Mononuclear cell (primary cell): Measurements from ENCODE around the gene SOBP. TPM values are rescaled to one million over a fixed set of nuclear protein-coding genes. Genes with fewer than 3 reads are reported as not detected.

Experiments
- H3K27me3 ChIP-seq: 2 replicates; pipeline ENCODE4 v1.6.0; 2011; ENCODE audit warnings: low read length, control low read depth; ENCODE audit not compliant: insufficient read depth
- H3K4me1 ChIP-seq: 2 replicates; pipeline ENCODE4 v1.5.1; 2011; ENCODE audit warnings: mild to moderate bottlenecking, low read length, control low read depth; ENCODE audit not compliant: insufficient read depth
- H3K4me3 ChIP-seq: 2 replicates; pipeline ENCODE4 v1.5.1; 2011; ENCODE audit warnings: mild to moderate bottlenecking, low read length, moderate library complexity
- H3K9me3 ChIP-seq: 2 replicates; pipeline ENCODE4 v1.5.1; 2011; ENCODE audit warnings: low read depth, mild to moderate bottlenecking, control low read depth, low read length
- total RNA-seq: library from RNA; depleted of rRNA; stranded (reverse); fragments of >200 nt; gene quantifications from one replicate; pipeline ENCODE4 v1.2.3, GENCODE V29; 2012

SOBP gene
- total RNA-seq, 1 donor = 0.10 TPM

GRCh38 chr6:107594736-107595135 is 104.8 kb downstream of the SOBP start:
- H3K4me3 ChIP-seq = no peak overlapping the region
- no peaks in the 10 kb centered on the region for H3K9me3 ChIP-seq
- H3K4me1 ChIP-seq = no peaks in the 10 kb centered on the region
- peaks cover 6% of the 10 kb centered on the region for H3K27me3 ChIP-seq

GRCh38 chr6:107598091-107598490 is 108.2 kb downstream of the SOBP start:
- Histone ChIP-seq H3K4me1 (no peaks in the 10 kb centered on the region), H3K4me3 (no peak overlapping the region), H3K27me3 (peaks cover 4% of the 10 kb centered on the region), H3K9me3 (no peaks in the 10 kb centered on the region)

- Histone ChIP-seq H3K4me1 (no peaks in the 10 kb centered on the region), H3K27me3 (peaks cover 2% of the 10 kb centered on the region), H3K9me3 (no peaks in the 10 kb centered on the region), H3K4me3 (no peak overlapping the region)
These were observed 109.1 kb downstream of the SOBP start for GRCh38 chr6:107599043-107599442.

- Histone ChIP-seq H3K27me3 (no peaks in the 10 kb centered on the region), H3K4me3 (no peak overlapping the region), H3K9me3 (no peaks in the 10 kb centered on the region), H3K4me1 (no peaks in the 10 kb centered on the region)
These were observed 110.2 kb downstream of the SOBP start for GRCh38 chr6:107600121-107600520.

- no peaks in the 10 kb centered on the region for H3K27me3 ChIP-seq
- no peaks in the 10 kb centered on the region for H3K4me1 ChIP-seq
- no peak overlapping the region for H3K4me3 ChIP-seq
- H3K9me3 ChIP-seq = no peaks in the 10 kb centered on the region
These were observed 111.0 kb downstream of the SOBP start for GRCh38 chr6:107600936-107601335.

GRCh38 chr6:107601406-107601805 is 111.5 kb downstream of the SOBP start:
- Histone ChIP-seq H3K27me3 (no peaks in the 10 kb centered on the region), H3K9me3 (no peaks in the 10 kb centered on the region), H3K4me1 (no peaks in the 10 kb centered on the region), H3K4me3 (no peak overlapping the region)

GRCh38 chr6:107602321-107603005 is 112.5 kb downstream of the SOBP start:
- H3K9me3 ChIP-seq = no peaks in the 10 kb centered on the region
- H3K4me3 ChIP-seq = no peak overlapping the region
- H3K27me3 ChIP-seq = no peaks in the 10 kb centered on the region
- no peaks in the 10 kb centered on the region for H3K4me1 ChIP-seq

GRCh38 chr6:107603006-107603370 is 113.1 kb downstream of the SOBP start:
- Histone ChIP-seq H3K27me3 (no peaks in the 10 kb centered on the region), H3K9me3 (no peaks in the 10 kb centered on the region), H3K4me1 (no peaks in the 10 kb centered on the region), H3K4me3 (no peak overlapping the region)

GRCh38 chr6:107604549-107604948 is 114.6 kb downstream of the SOBP start:
- H3K4me3 ChIP-seq = no peak overlapping the region

GRCh38 chr6:107606407-107606806 is 116.5 kb downstream of the SOBP start:
- Histone ChIP-seq H3K27me3 (no peaks in the 10 kb centered on the region), H3K9me3 (no peaks in the 10 kb centered on the region), H3K4me1 (no peaks in the 10 kb centered on the region), H3K4me3 (no peak overlapping the region)

More at GRCh38 chr6:107604549-107604948, 114.6 kb downstream of the SOBP start:
- H3K4me1 ChIP-seq = no peaks in the 10 kb centered on the region
- H3K9me3 ChIP-seq = no peaks in the 10 kb centered on the region
- no peaks in the 10 kb centered on the region for H3K27me3 ChIP-seq

GRCh38 chr6:107607116-107607515 is 117.2 kb downstream of the SOBP start:
- H3K4me1 ChIP-seq = no peaks in the 10 kb centered on the region
- no peak overlapping the region for H3K4me3 ChIP-seq
- H3K9me3 ChIP-seq = no peaks in the 10 kb centered on the region
- H3K27me3 ChIP-seq = no peaks in the 10 kb centered on the region

- Histone ChIP-seq H3K27me3 (no peaks in the 10 kb centered on the region), H3K4me1 (no peaks in the 10 kb centered on the region), H3K9me3 (no peaks in the 10 kb centered on the region), H3K4me3 (no peak overlapping the region)
These were observed 121.3 kb downstream of the SOBP start for GRCh38 chr6:107611094-107611810.

- Histone ChIP-seq H3K9me3 (no peaks in the 10 kb centered on the region), H3K4me3 (no peak overlapping the region), H3K27me3 (no peaks in the 10 kb centered on the region), H3K4me1 (no peaks in the 10 kb centered on the region)
These were observed 123.0 kb downstream of the SOBP start for GRCh38 chr6:107612762-107613415.

- H3K9me3 ChIP-seq = no peaks in the 10 kb centered on the region
- H3K4me1 ChIP-seq = peaks cover 8% of the 10 kb centered on the region
- no peak overlapping the region for H3K4me3 ChIP-seq
- no peaks in the 10 kb centered on the region for H3K27me3 ChIP-seq
These were observed 123.9 kb downstream of the SOBP start for GRCh38 chr6:107613651-107614379.

- no peaks in the 10 kb centered on the region for H3K27me3 ChIP-seq
- no peak overlapping the region for H3K4me3 ChIP-seq
- peaks cover 14% of the 10 kb centered on the region for H3K4me1 ChIP-seq
- H3K9me3 ChIP-seq = no peaks in the 10 kb centered on the region
These were observed 124.9 kb downstream of the SOBP start for GRCh38 chr6:107614828-107615227.
